HG02759 (cell line): Measurements from ENCODE around the gene SOX10.

ENCODE experiments used
- ATAC-seq: cut with Tn5 transposase; IDR thresholded peaks from one replicate; pipeline ENCODE4 v1.9.1; 2021; ENCODE audit warnings: mild to moderate bottlenecking, moderate library complexity; ENCODE audit not compliant: unreplicated experiment

Gene SOX10

DNA sequence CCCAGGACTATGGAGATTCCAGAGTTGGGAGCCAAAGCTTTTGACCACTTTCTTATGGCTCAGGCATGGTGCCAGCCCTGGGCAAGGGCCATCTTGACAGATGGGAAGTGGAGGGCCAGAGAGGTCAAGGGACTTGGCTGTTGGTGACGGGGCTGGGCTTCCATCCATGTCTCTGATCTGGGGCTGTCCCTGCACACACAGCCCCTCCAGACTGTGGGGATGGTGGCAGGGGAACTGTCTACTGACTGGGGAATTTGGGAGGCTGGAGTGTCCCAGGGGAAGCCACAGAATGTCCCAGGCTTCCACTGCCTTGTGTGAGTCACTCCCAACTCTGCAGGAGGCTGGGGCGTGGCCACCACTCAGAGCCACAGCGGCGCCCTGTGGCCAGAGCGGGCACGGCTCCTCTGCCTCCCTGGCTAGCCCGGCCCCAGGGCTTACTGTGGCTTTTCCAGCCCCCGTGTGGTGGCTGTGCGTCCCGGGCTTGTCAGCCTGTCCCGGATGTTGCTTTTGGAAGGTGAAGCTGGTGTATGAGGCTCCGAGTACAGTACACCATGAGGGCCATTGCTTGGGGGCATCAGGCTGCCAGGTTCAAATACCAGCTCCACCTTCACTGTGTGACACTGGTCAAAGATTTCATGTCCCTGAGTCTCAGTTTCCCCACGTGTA, 50.5 kb downstream of the SOX10 start:
- peak; percentile 92 for ATAC-seq

DNA sequence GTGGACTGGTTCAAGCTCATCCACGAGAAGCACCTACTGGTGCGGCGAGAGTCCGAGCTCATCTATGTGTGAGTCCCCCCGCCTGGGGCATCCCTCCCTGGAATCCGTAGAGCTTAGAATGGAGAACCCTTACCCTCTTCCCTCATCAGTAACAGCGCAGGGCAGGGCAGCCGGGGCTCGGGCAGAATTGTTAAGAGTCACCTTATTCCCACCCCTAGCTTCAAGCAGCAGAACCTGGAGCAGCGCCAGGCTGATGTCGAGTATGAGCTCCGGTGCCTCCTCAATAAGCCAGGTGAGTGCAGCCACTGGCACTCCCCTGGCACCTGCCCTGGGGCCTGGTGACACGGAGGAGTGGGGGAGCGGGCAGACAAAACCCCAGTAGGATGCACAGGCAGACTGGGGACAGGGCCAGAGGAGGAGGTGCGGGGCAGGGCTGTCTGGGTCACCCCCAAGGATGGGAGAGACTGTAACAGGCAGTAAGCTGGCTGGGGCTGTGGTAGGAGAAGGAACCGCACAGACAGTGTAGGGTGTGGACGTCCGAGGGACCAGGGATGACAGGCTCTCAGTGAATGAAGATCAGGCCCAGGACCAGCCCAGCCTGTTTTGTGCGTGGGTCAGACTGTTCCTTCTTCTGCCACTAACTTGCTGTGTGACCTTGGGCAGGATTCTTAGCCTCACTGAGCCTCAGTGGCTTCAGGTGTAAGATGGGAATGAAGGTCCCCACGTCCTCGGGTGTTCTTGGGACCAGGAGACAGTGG, 51.4 kb downstream of the SOX10 start:
- ATAC-seq, result no peak

DNA sequence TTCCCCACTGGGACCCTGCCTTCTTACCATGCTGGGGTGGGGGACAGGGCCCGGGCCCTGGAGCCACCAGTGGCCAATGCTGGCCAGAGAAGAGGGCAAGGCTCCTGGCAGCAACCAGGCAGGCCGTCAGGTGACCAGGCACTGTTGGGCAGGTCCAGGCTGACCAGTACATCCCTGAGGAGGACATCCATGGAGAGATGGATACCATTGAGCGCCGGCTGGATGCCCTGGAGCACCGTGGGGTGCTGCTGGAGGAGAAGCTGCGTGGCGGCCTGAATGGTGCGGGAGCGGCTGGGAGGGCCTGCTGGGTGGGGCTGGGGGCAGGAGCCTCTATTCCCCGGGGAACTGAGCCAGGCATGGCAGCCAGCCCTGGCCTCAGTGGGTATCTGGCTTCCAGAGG, 52.0 kb downstream of the SOX10 start:
- ATAC-seq, result no peak

DNA sequence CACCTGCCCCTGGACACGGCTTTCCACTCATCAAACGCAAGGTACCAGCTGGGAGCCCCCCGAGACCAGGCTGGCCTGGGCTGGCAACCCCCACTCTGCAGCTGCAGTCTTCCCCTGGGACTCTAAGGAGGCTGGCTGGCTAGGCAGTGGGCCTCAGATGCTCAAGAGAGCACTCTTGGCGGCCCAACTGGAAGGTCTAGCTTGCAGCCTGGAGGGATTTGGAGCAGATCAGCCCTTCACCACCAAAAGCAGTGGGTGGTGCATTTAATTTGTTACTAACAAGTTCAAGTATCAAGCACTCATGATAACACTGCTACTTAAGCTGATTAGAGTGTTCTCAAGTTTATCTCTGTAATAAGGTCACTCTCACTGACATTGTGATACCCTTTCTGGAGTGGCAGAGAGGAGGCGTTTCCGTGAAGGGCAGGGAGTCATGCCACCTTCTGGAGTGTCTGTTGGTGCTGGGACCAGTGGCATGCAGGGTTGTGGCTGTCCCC, 52.4 kb downstream of the SOX10 start:
- no peak for ATAC-seq

DNA sequence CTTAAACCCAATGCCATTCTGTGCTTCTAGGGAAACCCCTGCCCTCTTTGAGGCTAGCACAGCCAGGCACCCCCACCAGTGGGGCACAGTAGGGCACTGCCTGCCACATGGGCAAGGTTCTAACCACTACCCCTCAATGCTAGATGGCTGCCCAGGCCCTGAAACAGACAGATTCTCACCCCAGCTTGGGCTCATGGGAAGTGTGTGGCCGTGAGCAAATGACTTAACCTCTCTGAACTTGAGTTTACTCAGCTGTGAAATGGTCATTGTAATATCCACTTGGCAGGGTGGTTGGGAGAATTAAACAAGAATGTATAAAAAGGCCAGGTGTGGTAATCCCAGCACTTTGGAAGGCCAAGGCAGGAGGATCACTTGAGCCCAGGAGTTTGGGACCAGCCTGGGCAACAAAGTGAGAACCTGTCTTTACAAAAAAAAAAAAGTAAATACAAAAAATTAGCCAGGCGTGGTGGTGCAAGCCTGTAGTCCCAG, 53.4 kb downstream of the SOX10 start:
- no peak for ATAC-seq

DNA sequence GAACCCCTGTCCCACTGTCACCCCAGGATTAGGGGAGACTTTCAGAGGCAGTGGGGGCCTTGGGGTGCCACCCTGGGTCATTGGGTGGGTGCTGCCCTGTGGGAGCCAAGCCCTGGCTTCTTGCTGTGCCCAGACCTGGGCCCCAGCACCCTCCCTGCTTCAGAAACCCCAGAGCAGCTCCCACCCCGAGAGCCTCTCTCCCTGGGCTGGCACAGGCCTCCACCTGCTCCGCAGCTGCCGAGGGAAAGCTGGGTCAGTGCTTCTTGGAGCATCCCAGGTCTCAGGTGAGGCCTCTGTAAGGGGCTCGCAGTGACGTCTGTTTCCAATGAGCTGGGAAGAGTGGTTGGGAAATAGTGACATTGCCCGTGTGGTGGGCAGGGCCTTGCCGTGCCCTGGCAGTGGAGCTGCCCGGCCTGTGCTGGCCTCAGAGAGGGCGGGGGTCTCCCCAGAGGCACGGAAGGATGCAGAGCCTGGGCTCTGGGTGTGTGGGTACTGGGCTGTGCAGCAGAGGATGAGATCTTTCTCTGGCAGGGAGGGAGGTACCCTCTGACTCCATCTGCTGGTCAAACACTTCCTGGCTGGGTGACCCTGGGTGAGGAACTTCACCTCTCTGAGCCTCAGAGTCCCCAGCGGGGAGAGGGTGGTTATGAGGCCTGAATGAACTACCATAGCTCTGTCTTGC, 53.9 kb downstream of the SOX10 start:
- ATAC-seq, result no peak

DNA sequence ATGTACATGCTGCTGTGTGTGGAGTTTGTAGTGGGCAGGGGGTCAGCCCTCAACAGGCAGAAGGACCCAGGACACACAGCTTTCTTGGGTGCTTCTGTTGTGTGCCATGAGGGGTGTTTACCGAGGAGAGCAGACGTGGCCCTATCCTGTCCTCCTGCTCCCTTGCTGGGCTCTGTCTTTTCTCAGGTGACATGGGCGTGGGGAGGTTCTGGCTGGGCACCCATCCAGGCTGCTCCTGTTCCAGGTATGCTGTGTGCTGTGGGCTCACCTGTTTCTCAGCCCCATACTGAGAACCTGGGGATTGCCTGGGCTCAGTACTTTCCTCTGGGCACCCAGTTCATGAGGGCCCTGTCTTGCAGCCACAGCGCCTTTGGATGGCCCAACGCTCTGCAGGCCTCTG, 55.0 kb downstream of the SOX10 start:
- ATAC-seq, result no peak

DNA sequence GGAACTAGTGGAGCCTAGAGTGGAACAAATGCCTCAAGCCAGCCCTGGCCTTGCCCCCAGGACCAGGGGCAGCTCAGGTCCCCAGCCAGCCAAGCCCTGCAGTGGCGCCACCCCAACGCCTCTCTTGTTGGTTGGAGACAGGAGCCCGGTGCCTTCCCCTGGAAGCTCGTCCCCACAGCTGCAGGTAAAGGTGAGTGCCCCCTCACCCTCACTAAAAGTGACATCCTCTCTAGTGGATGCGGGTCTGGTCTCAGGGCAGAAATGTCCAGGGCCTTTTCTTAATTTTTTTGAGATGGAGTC, 56.8 kb downstream of the SOX10 start:
- ATAC-seq, result no peak

DNA sequence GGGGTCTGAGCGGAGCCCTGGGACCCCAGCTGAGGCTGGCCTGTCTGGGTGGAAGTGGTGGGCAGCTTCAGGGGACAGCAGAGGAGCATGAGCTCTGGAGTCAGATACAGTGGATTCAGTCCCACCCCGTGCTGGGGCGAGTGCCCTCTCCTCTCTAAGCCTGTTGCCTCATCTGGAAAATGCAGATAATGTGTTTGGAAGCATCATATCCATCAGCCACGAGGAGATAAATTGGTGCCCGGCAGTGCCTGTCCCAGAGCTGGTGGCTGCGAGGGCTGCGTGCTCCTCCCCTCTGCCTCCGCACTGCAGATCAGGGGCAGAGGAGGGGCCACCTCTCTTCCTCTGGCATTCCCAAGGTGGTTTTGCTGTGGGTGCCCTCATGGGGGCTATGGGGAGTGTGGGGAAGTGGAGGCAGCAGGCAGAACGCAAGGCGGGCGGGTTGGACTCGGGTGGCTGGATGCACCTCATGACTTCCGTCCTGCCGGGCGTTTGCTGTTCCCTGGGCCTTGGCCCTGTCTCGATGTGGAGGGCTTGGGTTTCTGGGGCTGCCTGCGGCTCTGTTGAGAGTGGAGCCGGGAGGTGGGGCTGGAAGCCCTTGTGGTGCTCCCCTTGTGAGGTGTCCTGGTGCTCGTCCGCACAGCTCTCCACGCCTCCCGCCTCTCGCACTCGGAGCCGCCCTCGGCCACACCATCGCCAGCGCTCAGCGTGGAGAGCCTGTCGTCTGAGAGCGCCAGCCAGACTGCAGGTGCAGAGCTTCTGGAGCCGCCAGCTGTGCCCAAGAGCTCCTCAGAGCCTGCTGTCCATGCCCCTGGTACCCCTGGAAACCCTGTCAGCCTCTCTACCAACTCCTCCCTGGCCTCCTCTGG, 57.4 kb downstream of the SOX10 start:
- no peak for ATAC-seq

DNA sequence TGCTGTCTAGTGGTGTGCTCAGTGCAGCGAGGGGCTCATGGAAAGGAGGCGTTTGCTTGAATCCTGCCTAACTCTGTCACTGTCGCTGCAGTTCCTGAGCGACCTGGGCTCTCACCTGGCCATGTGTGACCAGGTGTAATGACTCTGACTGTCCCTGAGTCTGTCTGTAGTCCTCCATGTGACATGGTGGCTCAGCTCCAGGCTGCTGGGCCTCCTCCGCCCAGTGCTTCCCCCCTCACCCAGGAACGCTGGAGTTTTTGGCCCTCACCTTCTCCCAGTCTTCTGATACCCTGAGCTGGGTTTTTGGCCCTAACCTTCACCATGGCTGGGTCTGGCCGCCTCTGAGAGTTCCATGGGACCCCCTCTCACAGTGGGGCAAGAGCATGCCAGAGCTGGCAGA, 58.0 kb downstream of the SOX10 start:
- ATAC-seq, result no peak

DNA sequence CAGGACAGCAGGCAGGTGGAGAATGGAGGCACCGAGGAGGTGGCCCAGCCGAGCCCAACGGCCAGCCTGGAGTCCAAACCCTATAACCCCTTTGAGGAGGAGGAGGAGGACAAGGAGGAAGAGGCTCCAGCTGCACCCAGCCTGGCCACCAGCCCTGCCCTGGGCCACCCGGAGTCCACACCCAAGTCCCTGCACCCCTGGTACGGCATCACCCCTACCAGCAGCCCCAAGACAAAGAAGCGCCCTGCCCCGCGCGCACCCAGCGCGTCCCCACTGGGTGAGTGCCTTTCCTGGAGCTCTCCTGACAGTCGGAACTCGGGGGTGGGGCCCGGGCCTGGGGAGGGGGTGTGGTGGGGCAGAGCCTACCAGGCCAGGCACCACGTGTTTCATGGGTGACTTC, 58.6 kb downstream of the SOX10 start:
- ATAC-seq, result no peak

DNA sequence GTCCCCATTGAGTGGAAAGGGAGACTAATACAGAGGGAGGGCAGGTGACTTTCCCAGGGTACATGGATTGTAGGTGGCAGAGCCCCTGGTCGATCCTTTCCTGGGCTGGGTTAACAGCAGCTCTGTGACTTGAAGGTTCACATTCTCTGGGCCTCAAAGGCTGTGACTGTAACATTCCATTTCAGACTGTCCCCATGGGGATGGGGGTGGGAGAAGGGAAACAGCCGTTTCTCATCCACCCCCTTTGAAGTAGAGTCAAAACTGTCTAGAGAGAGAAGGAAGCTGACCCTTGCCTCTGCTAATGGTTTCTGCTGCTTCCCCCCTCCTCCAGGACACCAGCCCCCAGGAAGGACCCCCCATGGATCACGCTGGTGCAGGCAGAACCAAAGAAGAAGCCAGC, 59.0 kb downstream of the SOX10 start:
- no peak for ATAC-seq

DNA sequence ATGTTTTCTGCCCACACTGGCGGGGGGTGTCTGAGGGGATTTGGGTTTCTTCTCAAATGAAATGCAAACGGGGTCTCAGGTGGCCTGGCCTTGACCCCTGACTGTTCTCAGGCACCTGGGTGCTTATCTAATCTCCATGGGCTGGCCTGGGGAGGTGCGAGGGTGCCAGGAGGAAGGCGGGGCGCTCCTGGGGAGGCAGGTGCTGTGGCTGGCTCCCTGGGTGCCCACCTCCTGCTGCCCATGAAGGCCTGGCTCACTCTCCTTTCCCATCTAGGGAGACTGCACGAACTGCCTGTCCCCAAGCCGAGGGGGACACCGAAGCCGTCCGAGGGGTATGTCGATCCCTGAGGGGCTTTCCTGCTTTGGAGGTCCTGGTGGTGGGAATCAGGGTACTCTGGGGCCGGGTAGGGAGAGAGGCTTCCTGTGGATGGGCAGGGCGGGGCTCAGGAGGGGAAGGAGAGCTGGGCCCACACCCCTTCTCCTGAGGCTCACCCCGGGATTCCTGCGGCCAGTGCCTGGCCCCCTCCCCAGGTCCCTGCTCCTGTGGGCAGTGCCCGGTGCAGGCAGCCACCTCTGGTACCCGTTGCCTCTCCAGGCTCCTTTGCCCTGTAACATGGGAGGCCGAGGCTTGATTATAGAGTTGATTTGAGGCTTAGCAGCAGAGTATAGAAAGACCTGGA, 59.8 kb downstream of the SOX10 start:
- ATAC-seq, result no peak

DNA sequence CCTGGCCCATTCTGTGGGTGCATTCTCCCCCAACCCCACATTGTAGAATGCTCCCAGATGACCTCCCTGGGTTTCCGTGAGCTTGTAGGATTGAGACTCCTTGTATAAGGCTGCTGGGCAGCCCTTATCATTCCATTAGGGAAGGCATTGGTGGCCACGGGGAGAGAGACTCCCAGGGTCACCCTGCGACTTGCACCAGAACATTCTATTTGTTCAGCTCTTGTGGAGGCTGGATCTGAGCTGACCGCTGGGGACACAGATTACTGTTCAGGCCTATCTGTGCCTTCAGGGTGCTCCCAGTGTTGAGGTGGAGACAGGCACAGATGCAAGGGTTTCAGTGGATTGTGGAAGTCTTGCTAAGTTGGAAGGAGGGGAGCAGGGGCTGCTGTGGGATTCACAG, 60.4 kb downstream of the SOX10 start:
- ATAC-seq, result no peak
